ENCODE data around the gene CDKAL1. TPM values are rescaled to one million over a fixed set of nuclear protein-coding genes. Genes with fewer than 3 reads are reported as not detected.
"Not testable (repeated sequence)": the region's sequence is repeated elsewhere in the genome, so short reads cannot be mapped to it uniquely, and the experiment has no call there.

Gene CDKAL1
- total RNA-seq, 4 donors from 2014 or later, result 10.1 to 22.0 (median 12.5) TPM

- Histone ChIP-seq H3K27me3 (no peaks in the 10 kb centered on the region), H3K4me1 (no peaks in the 10 kb centered on the region), H3K4me3 (no peak overlapping the region), H3K27ac (no peak overlapping the region), H3K9me3 (peaks cover 3% of the 10 kb centered on the region), H3K36me3 (no peaks in the 10 kb centered on the region)
- TF ChIP-seq CTCF (IDR thresholded peaks at IDR 0.05) (no peak), EP300 (IDR thresholded peaks at IDR 0.05) (no peak), POLR2A (IDR thresholded peaks at IDR 0.05) (no peak), POLR2AphosphoS5 (IDR thresholded peaks at IDR 0.05) (no peak)
- DNase-seq (ENCODE audit: low spot score in 2 of 2), result no peak
- 77% methylated on average over 5 of the region's 5 CpGs for WGBS
Measured at GRCh38 chr6:21241231-21242130, 707.2 kb downstream of the CDKAL1 start.

- 60% methylated on average over 3 of the region's 3 CpGs for WGBS
- no peaks in the 10 kb centered on the region for H3K9me3 ChIP-seq
- no peak overlapping the region for H3K27ac ChIP-seq
- H3K36me3 ChIP-seq, result no peaks in the 10 kb centered on the region
- no peaks in the 10 kb centered on the region for H3K4me1 ChIP-seq
- no peaks in the 10 kb centered on the region for H3K27me3 ChIP-seq
- no peak overlapping the region for H3K4me3 ChIP-seq
- no peak for DNase-seq (ENCODE audit: low spot score in 2 of 2)
- TF ChIP-seq CTCF (IDR thresholded peaks at IDR 0.05) (no peak), POLR2AphosphoS5 (IDR thresholded peaks at IDR 0.05) (no peak), EP300 (IDR thresholded peaks at IDR 0.05) (no peak), POLR2A (IDR thresholded peaks at IDR 0.05) (no peak)
Measured at GRCh38 chr6:21244897-21245470, 710.7 kb downstream of the CDKAL1 start.

GRCh38 chr6:21245488-21245887, 711.2 kb downstream of the CDKAL1 start:
- Histone ChIP-seq H3K4me1 (no peaks in the 10 kb centered on the region), H3K27ac (no peak overlapping the region), H3K36me3 (no peaks in the 10 kb centered on the region), H3K9me3 (no peaks in the 10 kb centered on the region), H3K4me3 (no peak overlapping the region), H3K27me3 (no peaks in the 10 kb centered on the region)
- no peak for TF ChIP-seq EP300 (IDR thresholded peaks at IDR 0.05)
- no peak for TF ChIP-seq POLR2A (IDR thresholded peaks at IDR 0.05)
- no peak for DNase-seq (ENCODE audit: low spot score in 2 of 2)
- 94% methylated on average over 4 of the region's 4 CpGs for WGBS

GRCh38 chr6:21246075-21246474, 711.8 kb downstream of the CDKAL1 start:
- 89% methylated on average over 6 of the region's 6 CpGs for WGBS
- no peaks in the 10 kb centered on the region for H3K9me3 ChIP-seq
- H3K27me3 ChIP-seq, result no peaks in the 10 kb centered on the region
- H3K4me1 ChIP-seq, result no peaks in the 10 kb centered on the region
- H3K4me3 ChIP-seq, result no peak overlapping the region
- no peak overlapping the region for H3K27ac ChIP-seq
- no peak for TF ChIP-seq POLR2AphosphoS5 (IDR thresholded peaks at IDR 0.05)
- no peak for TF ChIP-seq EP300 (IDR thresholded peaks at IDR 0.05)
- no peak for TF ChIP-seq CTCF (IDR thresholded peaks at IDR 0.05)
- no peak for TF ChIP-seq POLR2A (IDR thresholded peaks at IDR 0.05)
- no peak for DNase-seq (ENCODE audit: low spot score in 2 of 2)
- no peaks in the 10 kb centered on the region for H3K36me3 ChIP-seq

GRCh38 chr6:21254460-21254859, 720.2 kb downstream of the CDKAL1 start:
- DNase-seq (ENCODE audit: low spot score in 2 of 2); H3K4me1 ChIP-seq; H3K4me3 ChIP-seq; H3K27ac ChIP-seq; H3K27me3 ChIP-seq; H3K9me3 ChIP-seq; H3K36me3 ChIP-seq: not testable (repeated sequence)

- H3K4me3 ChIP-seq, result no peak overlapping the region
- 85% methylated on average over 3 of the region's 3 CpGs for WGBS
- TF ChIP-seq CTCF (IDR thresholded peaks at IDR 0.05) (no peak), EP300 (IDR thresholded peaks at IDR 0.05) (no peak), POLR2A (IDR thresholded peaks at IDR 0.05) (no peak), POLR2AphosphoS5 (IDR thresholded peaks at IDR 0.05) (no peak)
Measured at GRCh38 chr6:21256197-21256596, 721.9 kb downstream of the CDKAL1 start.

More at GRCh38 chr6:21256197-21256596, 721.9 kb downstream of the CDKAL1 start:
- Histone ChIP-seq H3K9me3 (no peaks in the 10 kb centered on the region), H3K36me3 (no peaks in the 10 kb centered on the region), H3K4me1 (no peaks in the 10 kb centered on the region), H3K27me3 (no peaks in the 10 kb centered on the region), H3K27ac (no peak overlapping the region)
- DNase-seq (ENCODE audit: low spot score in 2 of 2), result no peak
